ENCODE data around the gene PDE4D.

GRCh38 chr5:59704936-59705335, 188.6 kb downstream of the PDE4D start:
- no peak for TF ChIP-seq POLR2A (IDR thresholded peaks at IDR 0.05; ENCODE audit: low read depth, low read length)
- TF ChIP-seq, protein P1, sequence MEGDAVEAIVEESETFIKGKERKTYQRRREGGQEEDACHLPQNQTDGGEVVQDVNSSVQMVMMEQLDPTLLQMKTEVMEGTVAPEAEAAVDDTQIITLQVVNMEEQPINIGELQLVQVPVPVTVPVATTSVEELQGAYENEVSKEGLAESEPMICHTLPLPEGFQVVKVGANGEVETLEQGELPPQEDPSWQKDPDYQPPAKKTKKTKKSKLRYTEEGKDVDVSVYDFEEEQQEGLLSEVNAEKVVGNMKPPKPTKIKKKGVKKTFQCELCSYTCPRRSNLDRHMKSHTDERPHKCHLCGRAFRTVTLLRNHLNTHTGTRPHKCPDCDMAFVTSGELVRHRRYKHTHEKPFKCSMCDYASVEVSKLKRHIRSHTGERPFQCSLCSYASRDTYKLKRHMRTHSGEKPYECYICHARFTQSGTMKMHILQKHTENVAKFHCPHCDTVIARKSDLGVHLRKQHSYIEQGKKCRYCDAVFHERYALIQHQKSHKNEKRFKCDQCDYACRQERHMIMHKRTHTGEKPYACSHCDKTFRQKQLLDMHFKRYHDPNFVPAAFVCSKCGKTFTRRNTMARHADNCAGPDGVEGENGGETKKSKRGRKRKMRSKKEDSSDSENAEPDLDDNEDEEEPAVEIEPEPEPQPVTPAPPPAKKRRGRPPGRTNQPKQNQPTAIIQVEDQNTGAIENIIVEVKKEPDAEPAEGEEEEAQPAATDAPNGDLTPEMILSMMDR (conservative IDR thresholded peaks at IDR 0.05; ENCODE audit: low read depth, low read length) = no peak
- TF ChIP-seq RAD21 (IDR thresholded peaks at IDR 0.05; ENCODE audit: low read length) = no peak
- TF ChIP-seq CHD1 (IDR thresholded peaks at IDR 0.05; ENCODE audit: low read depth, low read length) = no peak
- TF ChIP-seq, protein P2, sequence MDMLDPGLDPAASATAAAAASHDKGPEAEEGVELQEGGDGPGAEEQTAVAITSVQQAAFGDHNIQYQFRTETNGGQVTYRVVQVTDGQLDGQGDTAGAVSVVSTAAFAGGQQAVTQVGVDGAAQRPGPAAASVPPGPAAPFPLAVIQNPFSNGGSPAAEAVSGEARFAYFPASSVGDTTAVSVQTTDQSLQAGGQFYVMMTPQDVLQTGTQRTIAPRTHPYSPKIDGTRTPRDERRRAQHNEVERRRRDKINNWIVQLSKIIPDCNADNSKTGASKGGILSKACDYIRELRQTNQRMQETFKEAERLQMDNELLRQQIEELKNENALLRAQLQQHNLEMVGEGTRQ (IDR thresholded peaks at IDR 0.05; ENCODE audit: low read depth, low read length) = no peak
- no peak for TF ChIP-seq RCOR1 (IDR thresholded peaks at IDR 0.05; ENCODE audit: insufficient replicate concordance, low read length)
- no peak for TF ChIP-seq MAFK (IDR thresholded peaks at IDR 0.05; ENCODE audit: low read depth, low read length)

All from IMR-90 (cell line).